ENCODE results near the gene SERGEF. TPM values are rescaled to one million over a fixed set of nuclear protein-coding genes. Genes with fewer than 3 reads are reported as not detected.

Gene SERGEF
- total and polyA plus RNA-seq, 5 donors from 2014 or later, result 40.4 to 81.5 (median 77.0) TPM

DNA sequence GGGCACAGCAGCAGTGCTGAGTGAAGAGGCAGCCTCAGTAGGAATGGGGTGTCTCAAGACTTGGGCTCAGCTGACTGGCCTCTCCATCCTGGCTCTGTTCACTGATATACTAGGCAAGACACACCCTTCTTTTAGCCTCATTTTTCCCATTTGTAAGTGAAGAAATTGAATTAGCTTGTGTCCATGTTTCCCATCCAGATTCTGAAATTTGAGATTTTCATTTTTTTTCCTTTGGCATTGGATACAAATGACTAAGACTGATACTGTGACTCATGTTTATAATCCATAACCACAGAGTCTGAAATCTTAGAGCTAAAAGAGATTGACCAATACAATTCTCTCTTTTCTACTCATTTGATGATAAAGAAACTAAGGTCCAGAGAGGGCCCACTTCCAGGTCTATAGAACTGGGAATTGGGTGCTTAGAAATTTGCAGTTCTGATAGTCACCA lies 167.4 kb downstream of the SERGEF start:
- no peaks in the 10 kb centered on the region for H3K27me3 ChIP-seq (ENCODE audit: control insufficient read depth, insufficient read depth, low read length)
- no peak for DNase-seq
- no peak overlapping the region for H3K4me3 Mint-ChIP-seq
- no peak overlapping the region for H3K27ac ChIP-seq (ENCODE audit: insufficient read depth, low read length, poor library complexity, severe bottlenecking)
- ATAC-seq (ENCODE audit: low read depth in 2 of 2), result no peak
- peaks cover 38% of the 10 kb centered on the region for H3K36me3 Mint-ChIP-seq
- H3K36me3 ChIP-seq (ENCODE audit: control insufficient read depth, insufficient read depth, low read length), result peaks cover 13% of the 10 kb centered on the region
- no peak overlapping the region for H3K27ac Mint-ChIP-seq
- no peaks in the 10 kb centered on the region for H3K4me1 ChIP-seq (ENCODE audit: control insufficient read depth, insufficient read depth, low read length, poor library complexity, severe bottlenecking)
- H3K9me3 Mint-ChIP-seq, result no peaks in the 10 kb centered on the region
- H3K4me1 Mint-ChIP-seq, result no peaks in the 10 kb centered on the region
- no peak overlapping the region for H3K4me3 ChIP-seq (ENCODE audit: low read depth, low read length)
- H3K27me3 Mint-ChIP-seq, result no peaks in the 10 kb centered on the region
- H3K9me3 ChIP-seq (ENCODE audit: control insufficient read depth in 2 of 2, low read length in 2 of 2), result no peaks in the 10 kb centered on the region

DNA sequence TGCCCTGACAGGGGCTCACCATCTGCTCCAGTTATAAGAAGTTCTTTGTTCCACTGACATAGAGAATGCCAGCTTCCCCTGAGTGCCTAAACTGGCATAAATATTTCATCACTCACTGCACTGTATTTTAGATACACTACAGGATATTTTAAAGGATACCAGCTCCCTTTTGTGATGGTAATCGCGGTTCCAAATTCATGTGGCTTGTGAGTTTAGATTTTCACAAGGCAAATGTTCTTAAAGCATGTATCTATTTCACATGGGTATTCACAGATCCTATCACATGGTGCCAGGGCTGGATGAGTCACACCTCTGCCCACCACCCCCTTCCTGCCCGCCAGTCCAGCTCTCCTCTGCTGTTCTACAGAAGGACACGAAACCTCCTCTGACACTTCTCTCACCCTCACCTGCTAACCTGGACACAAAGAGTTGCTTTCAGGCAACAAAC lies 172.7 kb downstream of the SERGEF start:
- Mint-ChIP-seq H3K4me3 (no peak overlapping the region), H3K36me3 (peaks cover 20% of the 10 kb centered on the region), H3K27ac (no peak overlapping the region), H3K9me3 (peaks cover 0 to 2% (median 0%) of the 10 kb centered on the region in 7 donors), H3K27me3 (no peaks in the 10 kb centered on the region), H3K4me1 (no peaks in the 10 kb centered on the region)
- Histone ChIP-seq H3K4me3 (ENCODE audit: low read depth, low read length) (no peak overlapping the region), H3K36me3 (ENCODE audit: control insufficient read depth, insufficient read depth, low read length) (peaks cover 2% of the 10 kb centered on the region), H3K9me3 (ENCODE audit: control insufficient read depth in 2 of 2, low read length in 2 of 2) (no peaks in the 10 kb centered on the region), H3K4me1 (ENCODE audit: control insufficient read depth, insufficient read depth, low read length, poor library complexity, severe bottlenecking) (no peaks in the 10 kb centered on the region), H3K27ac (ENCODE audit: insufficient read depth, low read length, poor library complexity, severe bottlenecking) (no peak overlapping the region), H3K27me3 (ENCODE audit: control insufficient read depth, insufficient read depth, low read length) (no peaks in the 10 kb centered on the region)
- ATAC-seq (ENCODE audit: low read depth in 2 of 2) (no peak), DNase-seq (no peak)

DNA sequence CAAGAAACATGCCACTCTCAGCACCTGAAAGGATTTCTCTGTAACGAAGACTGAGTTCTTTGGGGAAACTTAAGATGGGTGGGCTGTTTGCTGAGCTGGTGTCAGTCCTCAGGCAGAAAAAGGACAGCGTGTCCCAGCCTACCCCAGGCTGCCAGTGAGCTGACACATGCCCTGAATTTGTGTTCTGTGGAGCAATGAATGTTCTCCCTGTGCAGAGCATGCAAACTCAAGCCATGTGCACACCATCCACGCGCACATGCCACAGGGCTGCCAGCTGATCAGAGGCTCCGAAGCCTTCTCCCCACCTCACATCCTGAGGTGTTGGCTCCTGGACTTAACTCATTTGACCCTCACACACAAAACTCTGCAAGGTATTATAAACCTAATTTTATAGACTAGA lies 173.4 kb downstream of the SERGEF start:
- H3K4me3 ChIP-seq (ENCODE audit: low read depth, low read length), result no peak overlapping the region
- no peaks in the 10 kb centered on the region for H3K27me3 Mint-ChIP-seq

DNA sequence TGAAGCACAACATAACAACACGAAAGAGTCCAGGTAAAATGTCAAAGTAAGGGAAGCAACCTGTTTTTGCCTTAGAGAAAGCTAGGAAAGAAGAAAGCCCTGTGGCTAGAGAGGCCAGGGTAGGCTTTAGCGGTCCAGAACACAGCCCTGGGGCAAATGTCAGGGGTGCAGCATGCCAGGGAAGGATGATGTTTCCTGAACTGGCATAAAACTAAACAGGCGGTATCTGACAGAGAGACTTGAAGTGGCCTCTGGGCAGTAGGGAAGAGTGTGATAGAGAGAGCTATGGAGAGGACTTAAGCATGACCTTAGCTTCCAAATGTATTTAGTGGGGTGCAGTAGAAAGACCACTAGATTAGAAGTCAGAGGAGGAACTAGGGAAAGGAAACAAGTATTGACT lies 174.7 kb downstream of the SERGEF start:
- peaks cover 16% of the 10 kb centered on the region for H3K36me3 Mint-ChIP-seq
- H3K4me3 Mint-ChIP-seq, result no peak overlapping the region
- Histone ChIP-seq H3K9me3 (ENCODE audit: control insufficient read depth in 2 of 2, low read length in 2 of 2) (no peaks in the 10 kb centered on the region), H3K36me3 (ENCODE audit: control insufficient read depth, insufficient read depth, low read length) (no peaks in the 10 kb centered on the region), H3K27me3 (ENCODE audit: control insufficient read depth, insufficient read depth, low read length) (no peaks in the 10 kb centered on the region), H3K27ac (ENCODE audit: insufficient read depth, low read length, poor library complexity, severe bottlenecking) (no peak overlapping the region), H3K4me3 (ENCODE audit: low read depth, low read length) (no peak overlapping the region), H3K4me1 (ENCODE audit: control insufficient read depth, insufficient read depth, low read length, poor library complexity, severe bottlenecking) (no peaks in the 10 kb centered on the region)
- H3K4me1 Mint-ChIP-seq, result no peaks in the 10 kb centered on the region
- ATAC-seq (ENCODE audit: low read depth in 2 of 2) (no peak), DNase-seq (no peak)
- peaks cover 0 to 2% (median 0%) of the 10 kb centered on the region in 7 donors for H3K9me3 Mint-ChIP-seq
- H3K27ac Mint-ChIP-seq, result no peak overlapping the region
- no peaks in the 10 kb centered on the region for H3K27me3 Mint-ChIP-seq

More for the DNA sequence above, 173.4 kb downstream of the SERGEF start:
- no peaks in the 10 kb centered on the region for H3K36me3 ChIP-seq (ENCODE audit: control insufficient read depth, insufficient read depth, low read length)
- Mint-ChIP-seq H3K9me3 (peaks cover 0 to 2% (median 0%) of the 10 kb centered on the region in 7 donors), H3K27ac (no peak overlapping the region), H3K36me3 (peaks cover 20% of the 10 kb centered on the region), H3K4me3 (no peak overlapping the region), H3K4me1 (no peaks in the 10 kb centered on the region)
- DNase-seq, result no peak
- no peaks in the 10 kb centered on the region for H3K27me3 ChIP-seq (ENCODE audit: control insufficient read depth, insufficient read depth, low read length)
- no peaks in the 10 kb centered on the region for H3K9me3 ChIP-seq (ENCODE audit: control insufficient read depth in 2 of 2, low read length in 2 of 2)
- H3K4me1 ChIP-seq (ENCODE audit: control insufficient read depth, insufficient read depth, low read length, poor library complexity, severe bottlenecking), result no peaks in the 10 kb centered on the region
- H3K27ac ChIP-seq (ENCODE audit: insufficient read depth, low read length, poor library complexity, severe bottlenecking), result no peak overlapping the region
- ATAC-seq (ENCODE audit: low read depth in 2 of 2), result no peak

DNA sequence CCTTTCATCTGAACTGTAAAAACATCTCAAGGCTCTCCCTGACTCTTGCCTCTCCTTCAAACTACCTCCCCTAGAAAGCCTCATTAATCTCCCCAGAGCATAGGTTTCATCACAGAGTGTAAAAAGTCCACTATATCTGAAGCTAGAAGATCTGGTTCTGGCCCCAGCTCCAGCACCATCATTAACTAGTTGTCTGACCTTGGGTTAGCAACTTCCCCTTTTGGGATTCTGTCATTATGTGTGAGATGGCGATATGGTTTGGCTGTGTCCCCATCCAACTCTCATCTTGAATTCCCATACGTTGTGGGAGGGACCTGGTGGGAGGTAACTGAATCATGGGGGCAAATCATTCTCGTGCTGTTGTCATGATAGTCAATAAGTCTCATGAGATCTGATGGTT lies 181.0 kb downstream of the SERGEF start:
- H3K36me3 ChIP-seq (ENCODE audit: control insufficient read depth, insufficient read depth, low read length), result no peaks in the 10 kb centered on the region
- H3K27ac Mint-ChIP-seq, result no peak overlapping the region
- peaks cover 0 to 2% (median 0%) of the 10 kb centered on the region in 7 donors for H3K9me3 Mint-ChIP-seq
- no peak overlapping the region for H3K4me3 ChIP-seq (ENCODE audit: low read depth, low read length)
- ATAC-seq (ENCODE audit: low read depth in 2 of 2), result no peak
- peaks cover 0 to 3% (median 0%) of the 10 kb centered on the region in 4 donors for H3K4me1 Mint-ChIP-seq
- H3K27ac ChIP-seq (ENCODE audit: insufficient read depth, low read length, poor library complexity, severe bottlenecking), result no peak overlapping the region
- no peak overlapping the region for H3K4me3 Mint-ChIP-seq
- DNase-seq, result no peak
- H3K36me3 Mint-ChIP-seq, result peaks cover 27% of the 10 kb centered on the region
- no peaks in the 10 kb centered on the region for H3K27me3 Mint-ChIP-seq
- no peaks in the 10 kb centered on the region for H3K27me3 ChIP-seq (ENCODE audit: control insufficient read depth, insufficient read depth, low read length)
- no peaks in the 10 kb centered on the region for H3K9me3 ChIP-seq (ENCODE audit: control insufficient read depth in 2 of 2, low read length in 2 of 2)
- no peaks in the 10 kb centered on the region for H3K4me1 ChIP-seq (ENCODE audit: control insufficient read depth, insufficient read depth, low read length, poor library complexity, severe bottlenecking)

DNA sequence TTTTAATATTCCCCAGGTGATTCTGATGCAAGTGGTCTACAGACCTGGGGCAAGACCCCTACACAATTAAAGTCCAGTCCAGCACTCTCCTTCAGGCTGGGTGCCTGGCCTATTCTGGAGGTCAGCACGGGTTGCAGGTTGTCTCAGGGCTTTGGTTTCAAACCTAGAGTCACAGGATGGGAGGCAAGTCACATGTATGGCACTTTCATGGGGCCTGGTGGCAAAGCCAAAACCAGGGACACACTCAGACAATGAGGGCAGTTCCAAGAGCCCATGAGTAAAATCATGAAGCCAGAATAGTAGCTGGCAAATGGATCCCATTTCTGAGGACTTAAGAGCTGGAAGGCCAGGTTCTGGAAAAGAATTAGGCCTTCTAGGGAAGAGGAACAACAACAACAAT lies 181.6 kb downstream of the SERGEF start:
- no peak overlapping the region for H3K4me3 ChIP-seq (ENCODE audit: low read depth, low read length)
- H3K9me3 ChIP-seq (ENCODE audit: control insufficient read depth in 2 of 2, low read length in 2 of 2), result no peaks in the 10 kb centered on the region
- Mint-ChIP-seq H3K4me3 (no peak overlapping the region), H3K27ac (no peak overlapping the region), H3K9me3 (peaks cover 0 to 2% (median 0%) of the 10 kb centered on the region in 7 donors), H3K4me1 (peaks cover 0 to 3% (median 0%) of the 10 kb centered on the region in 4 donors), H3K36me3 (peaks cover 28% of the 10 kb centered on the region), H3K27me3 (no peaks in the 10 kb centered on the region)
- DNase-seq (no peak), ATAC-seq (ENCODE audit: low read depth in 2 of 2) (no peak)
- H3K27me3 ChIP-seq (ENCODE audit: control insufficient read depth, insufficient read depth, low read length), result no peaks in the 10 kb centered on the region
- H3K4me1 ChIP-seq (ENCODE audit: control insufficient read depth, insufficient read depth, low read length, poor library complexity, severe bottlenecking), result no peaks in the 10 kb centered on the region
- H3K36me3 ChIP-seq (ENCODE audit: control insufficient read depth, insufficient read depth, low read length), result no peaks in the 10 kb centered on the region
- no peak overlapping the region for H3K27ac ChIP-seq (ENCODE audit: insufficient read depth, low read length, poor library complexity, severe bottlenecking)

GRCh38 chr11:17828311-17828751 lies 184.5 kb downstream of the SERGEF start:
- no peak for ATAC-seq (ENCODE audit: low read depth in 2 of 2)
- Histone ChIP-seq H3K4me3 (ENCODE audit: low read depth, low read length) (no peak overlapping the region), H3K4me1 (ENCODE audit: control insufficient read depth, insufficient read depth, low read length, poor library complexity, severe bottlenecking) (no peaks in the 10 kb centered on the region), H3K9me3 (ENCODE audit: control insufficient read depth in 2 of 2, low read length in 2 of 2) (no peaks in the 10 kb centered on the region), H3K27me3 (ENCODE audit: control insufficient read depth, insufficient read depth, low read length) (no peaks in the 10 kb centered on the region), H3K36me3 (ENCODE audit: control insufficient read depth, insufficient read depth, low read length) (no peaks in the 10 kb centered on the region), H3K27ac (ENCODE audit: insufficient read depth, low read length, poor library complexity, severe bottlenecking) (no peak overlapping the region)
- no peak for DNase-seq
- peaks cover 0 to 3% (median 0%) of the 10 kb centered on the region in 4 donors for H3K4me1 Mint-ChIP-seq
- H3K27ac Mint-ChIP-seq, result no peak overlapping the region
- peaks cover 29% of the 10 kb centered on the region for H3K36me3 Mint-ChIP-seq
- H3K4me3 Mint-ChIP-seq, result no peak overlapping the region
- H3K27me3 Mint-ChIP-seq, result no peaks in the 10 kb centered on the region
- peaks cover 0 to 2% (median 0%) of the 10 kb centered on the region in 7 donors for H3K9me3 Mint-ChIP-seq

GRCh38 chr11:17827006-17827405 lies 185.8 kb downstream of the SERGEF start:
- Histone ChIP-seq H3K4me1 (ENCODE audit: control insufficient read depth, insufficient read depth, low read length, poor library complexity, severe bottlenecking) (no peaks in the 10 kb centered on the region), H3K27me3 (ENCODE audit: control insufficient read depth, insufficient read depth, low read length) (no peaks in the 10 kb centered on the region), H3K9me3 (ENCODE audit: control insufficient read depth in 2 of 2, low read length in 2 of 2) (no peaks in the 10 kb centered on the region), H3K36me3 (ENCODE audit: control insufficient read depth, insufficient read depth, low read length) (no peaks in the 10 kb centered on the region), H3K4me3 (ENCODE audit: low read depth, low read length) (no peak overlapping the region), H3K27ac (ENCODE audit: insufficient read depth, low read length, poor library complexity, severe bottlenecking) (no peak overlapping the region)
- no peak overlapping the region for H3K4me3 Mint-ChIP-seq
- H3K27ac Mint-ChIP-seq, result no peak overlapping the region
- DNase-seq, result no peak
- no peaks in the 10 kb centered on the region for H3K9me3 Mint-ChIP-seq
- peaks cover 28% of the 10 kb centered on the region for H3K36me3 Mint-ChIP-seq
- no peaks in the 10 kb centered on the region for H3K27me3 Mint-ChIP-seq
- peaks cover 0 to 3% (median 0%) of the 10 kb centered on the region in 4 donors for H3K4me1 Mint-ChIP-seq
- ATAC-seq (ENCODE audit: low read depth in 2 of 2), result no peak
